Gastroesophageal sphincter (tissue), 4 donors: ENCODE data around the gene KCNN4. TPM values are rescaled to one million over a fixed set of nuclear protein-coding genes. Genes with fewer than 3 reads are reported as not detected.

Experiments
- ATAC-seq: fragments of 150-250 bp; one replicate; pipeline ENCODE4 v1.9.1; 2016; ENCODE audit warnings: mild to moderate bottlenecking, moderate library complexity
- H3K27ac ChIP-seq, 4 donors: fragments of 200-600 bp; sonication (generic) in 3 of 4; 1 replicate in 3 of 4; 2 replicates in 1 of 4; pipeline ENCODE4 v1.5.1; 2016 to 2019
- H3K27me3 ChIP-seq: fragments of 200-600 bp; sonication (generic); one replicate; pipeline ENCODE4 v1.5.1; 2019
- H3K36me3 ChIP-seq, 2 donors: fragments of 200-600 bp; sonication (generic); one replicate each; pipeline ENCODE4 v1.5.1; 2019; ENCODE audit warnings: control low read depth in 1 of 2
- H3K4me1 ChIP-seq, 3 donors: fragments of 200-600 bp; sonication (generic); 1 replicate in 2 of 3; 2 replicates in 1 of 3; pipeline ENCODE4 v1.5.1; 2016 to 2019; ENCODE audit warnings: control low read depth in 2 of 3
- H3K4me3 ChIP-seq, 2 donors: fragments of 200-600 bp; sonication (generic); one replicate each; pipeline ENCODE4 v1.5.1; 2019; ENCODE audit warnings: mild to moderate bottlenecking in 1 of 2, moderate library complexity in 1 of 2
- H3K9me3 ChIP-seq, 3 donors: fragments of 200-600 bp; sonication (generic); one replicate each; pipeline ENCODE4 v1.5.1; 2017 to 2019; ENCODE audit warnings: control low read depth in 2 of 3
- CTCF ChIP-seq, 4 experiments: fragments of 200-600 bp in 2 of 4; fragments of 450-650 bp in 2 of 4; sonication (generic) in 1 of 4; IDR thresholded peaks; one replicate each; pipeline ENCODE4 v1.5.1; 2017 to 2019; ENCODE audit warnings: antibody characterized with exemption in 4 of 4, mild to moderate bottlenecking in 2 of 4, moderate library complexity in 2 of 4
- EP300 ChIP-seq: sonication (generic); formaldehyde crosslinking; IDR thresholded peaks from one replicate; pipeline ENCODE4 v1.6.1; 2017; ENCODE audit warnings: antibody characterized with exemption, mild to moderate bottlenecking
- POLR2A ChIP-seq, 2 donors: fragments of 450-650 bp; IDR thresholded peaks; one replicate each; pipeline ENCODE4 v1.6.1; 2017; ENCODE audit warnings: antibody characterized with exemption in 2 of 2, mild to moderate bottlenecking in 2 of 2, moderate library complexity in 1 of 2
- POLR2AphosphoS5 ChIP-seq: sonication (generic); formaldehyde crosslinking; IDR thresholded peaks from one replicate; pipeline ENCODE4 v1.6.1; 2017; ENCODE audit warnings: antibody characterized with exemption
- WGBS, 2 donors: methylation state at CpG; one replicate each; pipeline ENCODE4 v1.1.5; 2018; ENCODE audit warnings: low coverage in 1 of 2; 5-methylcytosine and 5-hydroxymethylcytosine counted together
- total RNA-seq, 4 donors: library from RNA; depleted of rRNA; stranded (reverse); fragments of >200 nt; gene quantifications; one replicate each; pipeline ENCODE4 v1.1.0, GENCODE V29; 2016

Gene KCNN4
- total RNA-seq, 4 donors from 2014 or later = 1.8 to 7.1 (median 3.4) TPM

- Histone ChIP-seq H3K27me3 (peaks cover 34% of the 10 kb centered on the region), H3K36me3 (no peaks in the 10 kb centered on the region), H3K27ac (no peak overlapping the region), H3K9me3 (no peaks in the 10 kb centered on the region), H3K4me1 (peaks cover 0 to 12% (median 10%) of the 10 kb centered on the region in 3 donors), H3K4me3 (no peak overlapping the region)
- 33 to 80% methylated on average over 1 of the region's 1 CpG for WGBS, 2 donors
- ATAC-seq = no peak
- no peak for TF ChIP-seq CTCF (IDR thresholded peaks at IDR 0.05)
- TF ChIP-seq POLR2AphosphoS5 = no peak
- TF ChIP-seq POLR2A (IDR thresholded peaks at IDR 0.05) = no peak
- no peak for TF ChIP-seq EP300
Observed at GRCh38 chr19:43786665-43787064, 5.9 kb upstream of the KCNN4 start.

- Histone ChIP-seq H3K4me1 (peaks cover 0 to 12% (median 10%) of the 10 kb centered on the region in 3 donors), H3K36me3 (no peaks in the 10 kb centered on the region), H3K9me3 (no peaks in the 10 kb centered on the region), H3K27ac (peak overlapping the region in 2 of 4 donors; percentile 20 to 66), H3K27me3 (peaks cover 47% of the 10 kb centered on the region), H3K4me3 (no peak overlapping the region)
- TF ChIP-seq CTCF (IDR thresholded peaks at IDR 0.05) (peak in 3 of 4 experiments; percentile 92 to 96 (median 92)), POLR2A (IDR thresholded peaks at IDR 0.05) (no peak)
- 0 to 7% methylated on average over 2 to 3 of the region's 10 CpGs for WGBS, 2 donors
- ATAC-seq = peak; percentile 65
Observed at GRCh38 chr19:43784981-43785808, 4.4 kb upstream of the KCNN4 start.

- TF ChIP-seq EP300 (no peak), POLR2AphosphoS5 (no peak), POLR2A (IDR thresholded peaks at IDR 0.05) (no peak), CTCF (IDR thresholded peaks at IDR 0.05) (no peak)
- ATAC-seq = peak; percentile 80
- WGBS, 2 donors = 33 to 50% methylated on average over 1 to 4 of the region's 4 CpGs
- Histone ChIP-seq H3K27me3 (peaks cover 50% of the 10 kb centered on the region), H3K4me1 (peaks cover 0 to 17% (median 10%) of the 10 kb centered on the region in 3 donors), H3K4me3 (no peak overlapping the region), H3K27ac (peak overlapping the region in 2 of 4 donors; percentile 20 to 66), H3K9me3 (no peaks in the 10 kb centered on the region), H3K36me3 (no peaks in the 10 kb centered on the region)
Observed at GRCh38 chr19:43784241-43784980, 3.6 kb upstream of the KCNN4 start.

- no peak for TF ChIP-seq POLR2AphosphoS5
- TF ChIP-seq EP300 = no peak
- no peak for TF ChIP-seq CTCF (IDR thresholded peaks at IDR 0.05)
- no peak for TF ChIP-seq POLR2A (IDR thresholded peaks at IDR 0.05)
- no peaks in the 10 kb centered on the region for H3K9me3 ChIP-seq
- peaks cover 0 to 23% (median 10%) of the 10 kb centered on the region in 3 donors for H3K4me1 ChIP-seq
- H3K4me3 ChIP-seq = no peak overlapping the region
- peaks cover 56% of the 10 kb centered on the region for H3K27me3 ChIP-seq
- ATAC-seq = no peak
- no peak overlapping the region for H3K27ac ChIP-seq
- WGBS, 2 donors = 88% methylated on average over 8 of the region's 8 CpGs; no CpG with 5 or more reads in 1 of the 2 donors
- no peaks in the 10 kb centered on the region for H3K36me3 ChIP-seq
Observed at GRCh38 chr19:43783636-43784035, 2.9 kb upstream of the KCNN4 start.
